Mesenchymal stem cell (in vitro differentiated cells and primary cell): ENCODE data around the gene SPTBN1.

Experiments
- DNase-seq: peaks from one replicate; pipeline ENCODE4 v3.0.0-alpha.2; 2013
- H2AFZ ChIP-seq: one replicate; pipeline ENCODE4 v1.6.1; 2013; ENCODE audit warnings: low read depth, mild to moderate bottlenecking, control low read depth, inconsistent platforms, low read length, moderate library complexity
- H2AK5ac ChIP-seq: 2 replicates; pipeline ENCODE4 v1.6.1; 2013; ENCODE audit warnings: low read length, moderate library complexity, mild to moderate bottlenecking, inconsistent platforms; ENCODE audit not compliant: severe bottlenecking
- H2BK120ac ChIP-seq: one replicate; pipeline ENCODE4 v1.6.1; 2013; ENCODE audit warnings: low read depth, mild to moderate bottlenecking, inconsistent platforms, low read length, moderate library complexity
- H2BK12ac ChIP-seq, 2 experiments: one replicate each; pipeline ENCODE4 v1.6.1; 2013; ENCODE audit warnings: inconsistent platforms in 2 of 2, low read length in 2 of 2, mild to moderate bottlenecking in 2 of 2, moderate library complexity in 2 of 2, control low read depth in 1 of 2
- H2BK15ac ChIP-seq: one replicate; pipeline ENCODE4 v1.6.1; 2013; ENCODE audit warnings: mild to moderate bottlenecking, low read depth, inconsistent platforms; ENCODE audit not compliant: poor library complexity, severe bottlenecking
- H2BK5ac ChIP-seq: 2 replicates; pipeline ENCODE4 v1.6.1; 2013; ENCODE audit warnings: low read depth, mild to moderate bottlenecking, low read length, control low read depth, inconsistent platforms; ENCODE audit not compliant: poor library complexity, severe bottlenecking
- H3K14ac ChIP-seq, 2 experiments: one replicate each; pipeline ENCODE4 v1.6.1; 2013; ENCODE audit warnings: inconsistent platforms in 2 of 2, low read length in 2 of 2, control low read depth in 1 of 2, mild to moderate bottlenecking in 1 of 2, moderate library complexity in 1 of 2
- H3K18ac ChIP-seq, 2 experiments: one replicate each; pipeline ENCODE4 v1.6.1; 2013; ENCODE audit warnings: inconsistent platforms in 2 of 2, low read length in 2 of 2, control low read depth in 1 of 2, low read depth in 1 of 2, mild to moderate bottlenecking in 1 of 2
- H3K23ac ChIP-seq, 2 experiments: one replicate each; pipeline ENCODE4 v1.6.1; 2013; ENCODE audit warnings: inconsistent platforms in 2 of 2, low read length in 2 of 2, mild to moderate bottlenecking in 2 of 2, moderate library complexity in 2 of 2, control low read depth in 1 of 2
- H3K27ac ChIP-seq: 2 replicates; pipeline ENCODE4 v1.5.1; 2013; ENCODE audit warnings: mild to moderate bottlenecking, moderate library complexity, low read length, control low read depth, inconsistent platforms; ENCODE audit not compliant: poor library complexity, severe bottlenecking
- H3K27me3 ChIP-seq, 2 experiments: 2 replicates each; pipeline versions ENCODE4 v1.6.1 to v1.7.0; 2013; ENCODE audit warnings: low read length in 2 of 2, mild to moderate bottlenecking in 2 of 2, moderate library complexity in 2 of 2, control low read depth in 1 of 2, inconsistent platforms in 1 of 2; ENCODE audit not compliant: control insufficient read depth in 1 of 2, insufficient read depth in 1 of 2
- H3K36me3 ChIP-seq, 2 experiments: 2 replicates each; pipeline versions ENCODE4 v1.6.1 to v1.7.0; 2013; ENCODE audit warnings: low read length in 2 of 2, control low read depth in 1 of 2, inconsistent platforms in 1 of 2, low read depth in 1 of 2, mild to moderate bottlenecking in 1 of 2; ENCODE audit not compliant: insufficient read depth in 2 of 2, control insufficient read depth in 1 of 2
- H3K4ac ChIP-seq, 2 experiments: one replicate each; pipeline ENCODE4 v1.6.1; 2013; ENCODE audit warnings: inconsistent platforms in 2 of 2, low read length in 2 of 2, mild to moderate bottlenecking in 2 of 2, moderate library complexity in 2 of 2, control low read depth in 1 of 2, low read depth in 1 of 2
- H3K4me1 ChIP-seq: 2 replicates; pipeline ENCODE4 v1.6.1; 2013; ENCODE audit warnings: low read depth, low read length, control low read depth; ENCODE audit not compliant: control insufficient read depth, insufficient read depth
- H3K4me2 ChIP-seq: 2 replicates; pipeline ENCODE4 v1.6.1; 2013; ENCODE audit warnings: low read length, mild to moderate bottlenecking, inconsistent platforms; ENCODE audit not compliant: poor library complexity, severe bottlenecking
- H3K4me3 ChIP-seq, 2 experiments: 2 replicates each; pipeline versions ENCODE4 v1.5.1 to v1.7.0; 2013; ENCODE audit warnings: low read length in 2 of 2, mild to moderate bottlenecking in 2 of 2, control low read depth in 1 of 2, low read depth in 1 of 2; ENCODE audit not compliant: insufficient read depth in 1 of 2
- H3K79me1 ChIP-seq: replicated peaks from 2 replicates; pipeline ENCODE4 v1.6.1; 2013; ENCODE audit warnings: mild to moderate bottlenecking, control low read depth, low read length, inconsistent platforms; ENCODE audit not compliant: poor library complexity, severe bottlenecking
- H3K9ac ChIP-seq: 2 replicates; pipeline ENCODE4 v1.7.0; 2013; ENCODE audit warnings: mild to moderate bottlenecking, low read length, moderate library complexity
- H3K9me3 ChIP-seq: 2 replicates; pipeline ENCODE4 v1.7.0; 2013; ENCODE audit warnings: mild to moderate bottlenecking, low read length; ENCODE audit not compliant: control insufficient read depth
- H4K8ac ChIP-seq: one replicate; pipeline ENCODE4 v1.6.1; 2013; ENCODE audit warnings: inconsistent platforms, mild to moderate bottlenecking, low read length, moderate library complexity
- H4K91ac ChIP-seq: one replicate; pipeline ENCODE4 v1.6.1; 2013; ENCODE audit warnings: mild to moderate bottlenecking, low read length, inconsistent platforms
- WGBS: methylation state at CpG from one replicate; pipeline ENCODE4 v1.1.7; 2013; ENCODE audit warnings: mixed read lengths; 5-methylcytosine and 5-hydroxymethylcytosine counted together

SPTBN1 gene

DNA sequence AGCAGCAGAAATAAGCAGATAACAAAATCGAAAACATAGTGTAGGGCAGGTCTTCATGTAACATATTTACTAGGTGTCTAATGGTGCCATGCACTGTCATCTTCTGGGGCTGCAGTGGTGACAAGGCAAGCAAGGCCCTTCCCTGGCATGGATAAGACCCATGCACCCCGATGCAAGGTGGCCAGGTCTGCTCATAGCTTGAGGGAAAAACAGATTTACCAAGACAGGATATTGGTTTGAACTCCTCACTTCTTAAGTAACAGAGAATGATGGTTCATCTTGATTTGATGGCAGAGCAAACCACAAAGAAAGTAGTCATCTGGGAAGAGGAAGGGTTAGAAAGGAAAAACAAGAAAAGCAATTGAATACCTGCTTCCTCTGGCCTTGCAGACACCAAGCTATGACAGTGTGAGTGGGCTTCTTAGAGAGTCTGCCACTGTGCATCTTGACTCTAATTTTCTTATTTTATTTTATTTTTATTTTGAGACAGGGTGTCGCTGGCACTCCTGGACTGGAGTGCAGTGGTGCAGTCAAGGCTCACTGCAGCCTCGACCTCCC lies 231.5 kb downstream of the SPTBN1 start:
- H3K79me1 ChIP-seq = no peaks in the 10 kb centered on the region

DNA sequence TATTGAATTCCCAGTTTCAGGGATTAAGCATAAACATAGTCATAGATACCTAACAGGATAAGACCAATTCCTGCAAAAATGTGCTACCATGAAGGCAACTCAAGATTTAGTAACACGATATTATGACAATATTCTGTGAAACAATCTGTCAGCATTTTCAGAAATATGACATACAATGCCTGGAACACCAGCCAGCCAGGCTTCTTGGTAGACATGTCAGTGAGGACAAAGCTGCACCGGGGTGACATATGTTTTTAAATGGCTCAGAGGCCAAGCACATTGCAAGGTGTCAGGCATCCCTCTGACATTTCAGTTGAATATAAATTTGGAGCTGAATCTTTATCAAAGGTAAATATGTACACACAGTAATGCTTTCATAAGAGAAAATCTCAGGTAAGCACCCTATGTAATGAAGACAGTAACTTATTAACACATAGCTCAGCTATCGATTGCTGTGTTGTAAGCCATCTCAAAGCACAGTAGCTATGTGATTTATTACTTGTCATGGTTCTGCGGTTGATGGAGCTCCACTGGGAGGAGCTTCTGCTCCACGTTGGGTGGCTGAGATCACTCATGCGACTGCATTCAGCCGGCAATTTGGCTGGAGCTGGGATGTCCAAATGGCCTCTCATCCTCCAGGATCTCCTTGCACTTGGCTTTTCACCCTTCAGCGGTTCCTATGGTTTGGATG lies 235.5 kb downstream of the SPTBN1 start:
- Histone ChIP-seq H2BK15ac (no peak overlapping the region), H3K9ac (no peak overlapping the region), H3K4me2 (no peak overlapping the region), H3K18ac (no peak overlapping the region), H3K23ac (no peak overlapping the region), H3K27me3 (peaks cover 0 to 6% of the 10 kb centered on the region in 2 experiments), H3K27ac (no peak overlapping the region), H3K9me3 (no peaks in the 10 kb centered on the region), H2BK120ac (no peak overlapping the region), H3K36me3 (no peaks in the 10 kb centered on the region), H4K91ac (no peak overlapping the region), H2BK5ac (no peak overlapping the region), H2AFZ (no peak overlapping the region), H3K79me1 (no peaks in the 10 kb centered on the region), H4K8ac (no peak overlapping the region), H3K4ac (no peak overlapping the region), H3K14ac (no peak overlapping the region), H3K4me3 (no peak overlapping the region), H3K4me1 (no peaks in the 10 kb centered on the region), H2BK12ac (no peak overlapping the region), H2AK5ac (no peak overlapping the region)
- 81% methylated on average over 7 of the region's 8 CpGs for WGBS
- DNase-seq = no peak

More for the DNA sequence above, 231.5 kb downstream of the SPTBN1 start:
- Histone ChIP-seq H3K4me3 (no peak overlapping the region), H2BK5ac (no peak overlapping the region), H2BK12ac (no peak overlapping the region), H3K27me3 (peaks cover 0 to 6% of the 10 kb centered on the region in 2 experiments), H3K27ac (no peak overlapping the region), H3K36me3 (no peaks in the 10 kb centered on the region), H3K23ac (no peak overlapping the region), H3K14ac (no peak overlapping the region), H3K4ac (no peak overlapping the region), H4K91ac (no peak overlapping the region), H2BK120ac (no peak overlapping the region), H3K4me1 (no peaks in the 10 kb centered on the region), H3K9ac (no peak overlapping the region), H2AK5ac (no peak overlapping the region), H2AFZ (no peak overlapping the region), H2BK15ac (no peak overlapping the region), H3K9me3 (no peaks in the 10 kb centered on the region), H3K4me2 (no peak overlapping the region), H3K18ac (no peak overlapping the region), H4K8ac (no peak overlapping the region)
- WGBS = 92% methylated on average over 4 of the region's 4 CpGs
- DNase-seq = no peak

DNA sequence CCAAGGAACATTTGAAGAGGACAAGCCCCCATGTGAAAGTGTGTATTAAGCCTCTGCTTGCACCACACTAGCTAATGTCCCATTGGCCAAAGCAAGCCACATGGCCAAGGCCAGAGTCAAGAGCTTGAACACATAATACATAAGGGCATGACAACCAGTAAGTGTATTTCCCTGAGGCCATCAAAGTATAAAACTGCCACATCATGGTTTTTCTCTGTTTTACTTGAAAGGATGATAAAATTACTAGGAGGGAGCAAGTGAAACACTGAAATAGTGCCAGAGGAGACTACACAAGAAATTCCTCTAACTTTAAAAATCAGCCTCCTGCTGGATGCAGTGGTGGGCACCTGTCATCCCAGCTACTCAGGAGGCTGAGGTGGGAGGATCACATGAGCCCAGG lies 236.4 kb downstream of the SPTBN1 start:
- Histone ChIP-seq H3K27ac (no peak overlapping the region), H2AFZ (no peak overlapping the region), H2BK120ac (no peak overlapping the region), H4K91ac (no peak overlapping the region), H3K36me3 (no peaks in the 10 kb centered on the region), H3K14ac (no peak overlapping the region), H3K9ac (no peak overlapping the region), H3K4me2 (no peak overlapping the region), H3K79me1 (no peaks in the 10 kb centered on the region), H4K8ac (no peak overlapping the region), H3K4me1 (no peaks in the 10 kb centered on the region), H3K27me3 (peaks cover 0 to 1% of the 10 kb centered on the region in 2 experiments), H2BK15ac (no peak overlapping the region), H2BK12ac (no peak overlapping the region), H2BK5ac (no peak overlapping the region), H3K4ac (no peak overlapping the region), H3K4me3 (no peak overlapping the region), H3K23ac (no peak overlapping the region), H2AK5ac (no peak overlapping the region), H3K18ac (no peak overlapping the region), H3K9me3 (no peaks in the 10 kb centered on the region)
- no peak for DNase-seq

DNA sequence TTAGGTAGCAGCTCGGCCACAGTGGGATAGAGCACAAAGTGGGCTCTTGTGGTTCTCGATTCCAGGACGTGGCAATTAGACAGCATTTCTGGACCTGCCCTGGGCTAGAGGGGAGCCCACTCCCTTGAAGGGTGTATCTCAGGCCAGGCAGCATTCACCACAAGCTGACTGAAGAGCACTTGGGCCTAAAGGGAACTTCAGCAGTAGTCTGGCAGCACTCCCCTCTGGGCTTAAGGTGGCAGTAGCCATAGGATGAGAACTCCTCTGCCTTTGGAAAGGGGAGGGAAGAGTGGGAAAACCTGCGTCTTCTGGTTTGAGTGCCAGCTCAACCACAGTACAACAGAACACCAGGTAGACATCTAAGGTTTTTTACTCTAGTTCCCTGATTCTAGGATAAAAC lies 239.3 kb downstream of the SPTBN1 start:
- H3K79me1 ChIP-seq = no peaks in the 10 kb centered on the region
- no peak for DNase-seq
- no peaks in the 10 kb centered on the region for H3K9me3 ChIP-seq
- no peak overlapping the region for H2AK5ac ChIP-seq
- no peak overlapping the region for H3K4me3 ChIP-seq
- H3K14ac ChIP-seq = no peak overlapping the region
- no peak overlapping the region for H4K91ac ChIP-seq
- H2BK120ac ChIP-seq = no peak overlapping the region
- no peak overlapping the region for H3K27ac ChIP-seq
- no peak overlapping the region for H2BK15ac ChIP-seq
- no peak overlapping the region for H3K18ac ChIP-seq
- H2BK12ac ChIP-seq = no peak overlapping the region
- no peak overlapping the region for H3K4me2 ChIP-seq
- H2AFZ ChIP-seq = no peak overlapping the region
- H2BK5ac ChIP-seq = no peak overlapping the region
- H3K36me3 ChIP-seq = no peaks in the 10 kb centered on the region
- 96% methylated on average over 3 of the region's 4 CpGs for WGBS
- H3K4me1 ChIP-seq = no peaks in the 10 kb centered on the region
- H3K9ac ChIP-seq = no peak overlapping the region
- H3K27me3 ChIP-seq = no peaks in the 10 kb centered on the region
- no peak overlapping the region for H3K23ac ChIP-seq
- no peak overlapping the region for H3K4ac ChIP-seq
- no peak overlapping the region for H4K8ac ChIP-seq
